ENCODE measurements around the gene FTL. TPM values are rescaled to one million over a fixed set of nuclear protein-coding genes. Genes with fewer than 3 reads are reported as not detected.

The FTL gene
- total RNA-seq, 2 donors from 2014 or later, result 1,784 to 3,181 TPM

DNA sequence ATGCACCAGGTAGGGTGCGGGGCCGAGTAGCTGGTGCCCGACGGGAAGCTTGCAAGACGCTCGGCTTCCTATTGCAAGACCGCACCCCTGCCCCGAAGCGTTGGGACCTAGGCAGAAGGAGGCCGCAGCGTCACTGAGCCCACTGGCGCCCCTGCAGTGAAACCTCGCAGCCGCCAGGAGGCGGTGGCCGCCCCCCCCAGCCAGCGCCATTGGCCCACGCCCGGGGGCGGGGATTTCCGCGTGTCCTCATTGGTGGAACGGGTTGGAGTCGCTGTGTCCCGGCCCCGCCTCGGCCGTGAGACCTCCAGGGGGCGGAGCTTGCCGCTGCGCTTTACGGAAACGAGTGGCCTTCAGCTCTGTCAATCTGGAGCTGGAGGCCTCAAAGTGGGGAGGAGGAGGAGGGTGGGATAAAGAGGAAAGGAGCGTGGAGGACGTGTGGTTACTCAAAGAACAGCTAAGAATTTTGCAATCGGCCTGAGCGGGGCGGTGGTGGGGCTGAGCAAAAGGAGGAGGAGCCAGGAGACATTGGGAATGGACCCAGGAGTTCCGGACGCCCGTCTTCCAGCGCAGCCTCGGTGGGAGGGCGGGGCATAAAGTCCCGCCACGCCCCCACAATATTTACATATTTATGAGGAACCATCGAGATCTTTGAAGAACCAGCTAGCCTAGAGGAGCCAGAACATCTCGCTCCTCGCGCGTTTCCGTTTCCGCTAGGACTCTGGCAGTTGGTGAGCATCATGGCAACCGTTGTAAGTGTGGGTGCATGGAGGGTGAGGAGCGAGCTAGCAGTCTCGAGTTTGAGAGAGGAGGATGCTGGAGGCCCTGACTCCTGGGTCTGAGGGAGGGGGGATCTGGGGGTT lies 28.3 kb downstream of the FTL start, which contains the start of the genes GYS1 and RUVBL2:
TSS of gene GYS1 (minus strand) at position 135 of the 860 bp plus-strand sequence. CDS start 197 bp downstream, outside the sequence.
TSS of gene RUVBL2 (plus strand) at position 713 of the 860 bp plus-strand sequence. CDS start at position 738, 25 bp downstream.
- peak within 1 kb of the TSS; percentile 100 for H3K4me3 ChIP-seq (ENCODE audit: low read length)
- H3K36me3 ChIP-seq (ENCODE audit: control insufficient read depth, insufficient read depth, low read length), result peaks cover 4% of the 10 kb centered on the region
- 0% methylated on average over 8 to 56 of the region's 56 CpGs for WGBS, 2 experiments (ENCODE audit: insufficient coverage in 1 of 2, insufficient read length in 1 of 2)
- Mint-ChIP-seq H3K4me3 (peak within 1 kb of the TSS; percentile 97), H3K36me3 (ENCODE audit: low read depth) (peaks cover 26% of the 10 kb centered on the region), H3K27ac (peak within 1 kb of the TSS; percentile 99), H3K27me3 (ENCODE audit: insufficient read depth) (no peaks in the 10 kb centered on the region), H3K4me1 (peaks cover 23% of the 10 kb centered on the region), H3K9me3 (no peaks in the 10 kb centered on the region)
- peak within 1 kb of the TSS; percentile 83 for H3K9ac ChIP-seq (ENCODE audit: extremely low read depth, low read length, poor library complexity, severe bottlenecking)
- H3K27ac ChIP-seq (ENCODE audit: low read depth, low read length), result peak within 1 kb of the TSS; percentile 85
- peak; percentile 98 for TF ChIP-seq CTCF (conservative IDR thresholded peaks at IDR 0.05)
- H3K27me3 ChIP-seq (ENCODE audit: control insufficient read depth, insufficient read depth, low read length, poor library complexity, severe bottlenecking), result no peaks in the 10 kb centered on the region
- DNase-seq, result peak; percentile 100
- no peaks in the 10 kb centered on the region for H3K9me3 ChIP-seq (ENCODE audit: control insufficient read depth, low read length)
- H3K4me1 ChIP-seq (ENCODE audit: control insufficient read depth, insufficient read depth, low read length), result peaks cover 4% of the 10 kb centered on the region

DNA sequence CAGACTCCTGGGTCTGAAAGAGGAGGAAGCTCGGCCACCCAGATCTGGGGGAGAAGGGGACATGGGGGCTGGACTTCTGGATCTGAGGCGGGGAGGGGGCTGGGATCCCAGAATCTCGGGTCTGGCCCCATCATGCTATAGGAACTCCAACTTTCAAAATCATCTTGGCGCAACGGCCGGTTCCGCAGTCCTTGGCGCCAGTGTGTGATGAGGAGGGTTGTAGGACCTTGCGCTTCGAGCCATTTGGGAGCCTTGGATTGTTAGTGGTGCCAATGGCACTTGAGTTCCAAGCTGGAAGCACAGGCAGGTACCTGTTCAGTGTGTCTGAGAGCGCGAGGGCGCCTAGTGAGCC lies 28.9 kb downstream of the FTL start:
- H3K27me3 Mint-ChIP-seq (ENCODE audit: insufficient read depth), result no peaks in the 10 kb centered on the region
- H3K36me3 Mint-ChIP-seq (ENCODE audit: low read depth), result peaks cover 20% of the 10 kb centered on the region
- Histone ChIP-seq H3K9ac (ENCODE audit: extremely low read depth, low read length, poor library complexity, severe bottlenecking) (peak overlapping the region; percentile 80), H3K4me3 (ENCODE audit: low read length) (peak overlapping the region; percentile 100), H3K36me3 (ENCODE audit: control insufficient read depth, insufficient read depth, low read length) (no peaks in the 10 kb centered on the region), H3K27ac (ENCODE audit: low read depth, low read length) (no peak overlapping the region), H3K27me3 (ENCODE audit: control insufficient read depth, insufficient read depth, low read length, poor library complexity, severe bottlenecking) (no peaks in the 10 kb centered on the region), H3K4me1 (ENCODE audit: control insufficient read depth, insufficient read depth, low read length) (peaks cover 4% of the 10 kb centered on the region), H3K9me3 (ENCODE audit: control insufficient read depth, low read length) (no peaks in the 10 kb centered on the region)
- peak overlapping the region; percentile 97 for H3K4me3 Mint-ChIP-seq
- peaks cover 23% of the 10 kb centered on the region for H3K4me1 Mint-ChIP-seq
- TF ChIP-seq CTCF (conservative IDR thresholded peaks at IDR 0.05), result no peak
- peak overlapping the region; percentile 99 for H3K27ac Mint-ChIP-seq
- H3K9me3 Mint-ChIP-seq, result no peaks in the 10 kb centered on the region
- 0 to 2% methylated on average over 1 to 13 of the region's 13 CpGs for WGBS, 2 experiments (ENCODE audit: insufficient coverage in 1 of 2, insufficient read length in 1 of 2)
- DNase-seq, result no peak

GRCh38 chr19:48997972-48998371 lies 32.9 kb downstream of the FTL start:
- Mint-ChIP-seq H3K4me3 (no peak overlapping the region), H3K27me3 (ENCODE audit: insufficient read depth) (no peaks in the 10 kb centered on the region), H3K4me1 (peaks cover 16% of the 10 kb centered on the region), H3K9me3 (no peaks in the 10 kb centered on the region), H3K36me3 (ENCODE audit: low read depth) (peaks cover 16% of the 10 kb centered on the region), H3K27ac (no peak overlapping the region)
- Histone ChIP-seq H3K4me1 (ENCODE audit: control insufficient read depth, insufficient read depth, low read length) (peaks cover 4% of the 10 kb centered on the region), H3K36me3 (ENCODE audit: control insufficient read depth, insufficient read depth, low read length) (peaks cover 21% of the 10 kb centered on the region), H3K27ac (ENCODE audit: low read depth, low read length) (no peak overlapping the region), H3K9ac (ENCODE audit: extremely low read depth, low read length, poor library complexity, severe bottlenecking) (no peak overlapping the region), H3K27me3 (ENCODE audit: control insufficient read depth, insufficient read depth, low read length, poor library complexity, severe bottlenecking) (no peaks in the 10 kb centered on the region), H3K4me3 (ENCODE audit: low read length) (no peak overlapping the region), H3K9me3 (ENCODE audit: control insufficient read depth, low read length) (no peaks in the 10 kb centered on the region)
- 89 to 91% methylated on average over 4 to 5 of the region's 5 CpGs for WGBS, 2 experiments (ENCODE audit: insufficient coverage in 1 of 2, insufficient read length in 1 of 2)
- peak; percentile 93 for DNase-seq
- peak; percentile 77 for TF ChIP-seq CTCF (conservative IDR thresholded peaks at IDR 0.05)

All from endodermal cell (in vitro differentiated cells).